Bronchial epithelial cell (primary cell): Measurements from ENCODE around the gene POU2F3. TPM values are rescaled to one million over a fixed set of nuclear protein-coding genes. Genes with fewer than 3 reads are reported as not detected.

Experiments used
- DNase-seq: peaks from one replicate; pipeline ENCODE4 v3.0.0-alpha.2; 2010; ENCODE audit warnings: low read depth
- FAIRE-seq: peaks from 2 replicates; lab custom pipeline; 2011; peaks lifted over from hg19 to GRCh38; lab: Jason Lieb, UNC
- H3K27me3 ChIP-seq: 2 replicates; pipeline ENCODE4 v1.5.1; 2011; ENCODE audit warnings: low read length; ENCODE audit not compliant: control insufficient read depth, insufficient read depth
- H3K36me3 ChIP-seq: 2 replicates; pipeline ENCODE4 v1.5.1; 2011; ENCODE audit warnings: low read length; ENCODE audit not compliant: control insufficient read depth, insufficient read depth
- H3K4me3 ChIP-seq: 2 replicates; pipeline ENCODE4 v1.5.1; 2011; ENCODE audit warnings: mild to moderate bottlenecking, low read depth, low read length, control low read depth
- CTCF ChIP-seq: IDR thresholded peaks from 2 replicates; pipeline ENCODE4 v1.5.1; 2011; ENCODE audit warnings: mild to moderate bottlenecking, moderate library complexity, low read length, control low read depth, inconsistent platforms; ENCODE audit not compliant: insufficient read depth, severe bottlenecking
- total RNA-seq: library from RNA; depleted of rRNA; stranded (reverse); fragments of >200 nt; gene quantifications from 2 replicates; pipeline ENCODE4 v1.2.1, GENCODE V29; 2014

The POU2F3 gene
- total RNA-seq, 1 donor from 2014 or later = not detected

- FAIRE-seq = no peak
These were observed 21.8 kb upstream of the POU2F3 start for GRCh38 chr11:120217941-120218694.

GRCh38 chr11:120218695-120219033, 21.3 kb upstream of the POU2F3 start:
- no peak overlapping the region for H3K4me3 ChIP-seq
- DNase-seq = no peak
- H3K36me3 ChIP-seq = peaks cover 1% of the 10 kb centered on the region
- no peak for TF ChIP-seq CTCF
- no peak for FAIRE-seq
- H3K27me3 ChIP-seq = no peaks in the 10 kb centered on the region

More at GRCh38 chr11:120217941-120218694, 21.8 kb upstream of the POU2F3 start:
- no peak for DNase-seq
- H3K4me3 ChIP-seq = no peak overlapping the region
- no peaks in the 10 kb centered on the region for H3K27me3 ChIP-seq
- TF ChIP-seq CTCF = no peak
- peaks cover 1% of the 10 kb centered on the region for H3K36me3 ChIP-seq

- H3K4me3 ChIP-seq = no peak overlapping the region
- DNase-seq = no peak
- H3K27me3 ChIP-seq = no peaks in the 10 kb centered on the region
- FAIRE-seq = no peak
- TF ChIP-seq CTCF = no peak
- H3K36me3 ChIP-seq = peaks cover 1% of the 10 kb centered on the region
These were observed 20.6 kb upstream of the POU2F3 start for GRCh38 chr11:120219232-120219937.

- FAIRE-seq = peak; percentile 77
- H3K4me3 ChIP-seq = no peak overlapping the region
- DNase-seq = no peak
- H3K36me3 ChIP-seq = peaks cover 1% of the 10 kb centered on the region
- no peaks in the 10 kb centered on the region for H3K27me3 ChIP-seq
- no peak for TF ChIP-seq CTCF
These were observed 19.8 kb upstream of the POU2F3 start for GRCh38 chr11:120219938-120220746.

GRCh38 chr11:120220747-120221037, 19.2 kb upstream of the POU2F3 start:
- FAIRE-seq = no peak

More at GRCh38 chr11:120220747-120221037, 19.2 kb upstream of the POU2F3 start:
- Histone ChIP-seq H3K4me3 (no peak overlapping the region), H3K36me3 (peaks cover 1% of the 10 kb centered on the region), H3K27me3 (no peaks in the 10 kb centered on the region)
- TF ChIP-seq CTCF = no peak
- DNase-seq = no peak
